Measurements from ENCODE around the gene PKNOX2.

PKNOX2 gene, protein sequence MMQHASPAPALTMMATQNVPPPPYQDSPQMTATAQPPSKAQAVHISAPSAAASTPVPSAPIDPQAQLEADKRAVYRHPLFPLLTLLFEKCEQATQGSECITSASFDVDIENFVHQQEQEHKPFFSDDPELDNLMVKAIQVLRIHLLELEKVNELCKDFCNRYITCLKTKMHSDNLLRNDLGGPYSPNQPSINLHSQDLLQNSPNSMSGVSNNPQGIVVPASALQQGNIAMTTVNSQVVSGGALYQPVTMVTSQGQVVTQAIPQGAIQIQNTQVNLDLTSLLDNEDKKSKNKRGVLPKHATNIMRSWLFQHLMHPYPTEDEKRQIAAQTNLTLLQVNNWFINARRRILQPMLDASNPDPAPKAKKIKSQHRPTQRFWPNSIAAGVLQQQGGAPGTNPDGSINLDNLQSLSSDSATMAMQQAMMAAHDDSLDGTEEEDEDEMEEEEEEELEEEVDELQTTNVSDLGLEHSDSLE

DNA sequence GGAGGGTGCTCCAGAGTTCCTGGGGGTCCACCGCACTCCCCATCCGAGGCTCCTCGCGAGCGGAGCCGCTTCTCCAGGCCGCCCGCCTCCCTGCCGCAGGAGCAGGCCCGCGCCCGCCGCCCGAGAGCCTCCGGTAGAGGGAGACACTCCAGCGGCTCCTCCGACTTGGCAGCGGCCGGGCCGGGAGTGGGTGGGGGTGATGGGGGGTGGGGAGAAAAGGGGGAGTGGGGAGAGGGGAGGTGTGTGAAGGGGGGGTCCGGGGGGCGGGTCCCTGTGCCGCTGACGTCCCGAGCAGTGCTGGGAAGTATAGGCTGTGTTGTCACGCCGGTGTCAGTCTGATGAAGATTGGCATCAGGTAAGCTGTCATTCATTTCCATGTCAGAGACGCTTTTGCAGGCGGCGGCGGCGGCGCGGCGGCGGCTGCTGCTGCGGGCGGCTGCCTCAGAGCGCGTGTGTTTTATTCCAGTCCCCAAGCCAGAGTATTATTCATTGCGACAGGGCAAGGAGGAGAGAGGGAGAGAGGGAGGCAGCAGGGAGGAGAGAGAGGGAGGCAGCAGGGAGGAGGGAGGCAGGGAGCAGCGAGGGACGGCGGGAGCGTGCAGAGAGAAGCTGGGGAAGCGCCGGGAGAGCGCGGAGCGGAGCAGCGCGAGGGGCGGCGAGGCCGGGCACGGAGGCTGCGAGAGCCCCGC is at the start of gene PKNOX2:
Gene PKNOX2 (plus strand): TSS at position 330 of the 689 bp plus-strand sequence. CDS start 186,555 bp downstream, outside the sequence.
- peak; percentile 71 for DNase-seq (ENCODE audit: low spot score)

DNA sequence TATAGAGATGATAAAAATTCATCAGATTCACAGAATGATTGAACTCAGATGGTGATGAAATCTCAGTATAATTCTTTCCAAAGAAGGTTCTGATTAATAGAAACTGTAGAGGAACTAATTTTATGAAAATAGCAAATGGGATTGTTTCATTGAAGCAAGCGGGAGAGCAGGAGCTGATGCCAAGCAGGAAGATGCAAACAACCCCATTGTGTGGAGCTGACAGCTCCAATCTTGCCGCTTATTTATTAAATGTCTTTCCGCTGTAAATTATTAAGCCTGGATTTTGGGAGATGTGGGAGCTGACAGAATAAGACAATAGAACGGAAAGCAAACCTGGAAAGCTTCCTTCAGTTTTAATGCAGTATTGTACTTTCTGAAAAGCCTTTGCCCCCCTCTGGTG is 47.1 kb upstream of the PKNOX2 start:
- no peak for DNase-seq (ENCODE audit: low spot score)

DNA sequence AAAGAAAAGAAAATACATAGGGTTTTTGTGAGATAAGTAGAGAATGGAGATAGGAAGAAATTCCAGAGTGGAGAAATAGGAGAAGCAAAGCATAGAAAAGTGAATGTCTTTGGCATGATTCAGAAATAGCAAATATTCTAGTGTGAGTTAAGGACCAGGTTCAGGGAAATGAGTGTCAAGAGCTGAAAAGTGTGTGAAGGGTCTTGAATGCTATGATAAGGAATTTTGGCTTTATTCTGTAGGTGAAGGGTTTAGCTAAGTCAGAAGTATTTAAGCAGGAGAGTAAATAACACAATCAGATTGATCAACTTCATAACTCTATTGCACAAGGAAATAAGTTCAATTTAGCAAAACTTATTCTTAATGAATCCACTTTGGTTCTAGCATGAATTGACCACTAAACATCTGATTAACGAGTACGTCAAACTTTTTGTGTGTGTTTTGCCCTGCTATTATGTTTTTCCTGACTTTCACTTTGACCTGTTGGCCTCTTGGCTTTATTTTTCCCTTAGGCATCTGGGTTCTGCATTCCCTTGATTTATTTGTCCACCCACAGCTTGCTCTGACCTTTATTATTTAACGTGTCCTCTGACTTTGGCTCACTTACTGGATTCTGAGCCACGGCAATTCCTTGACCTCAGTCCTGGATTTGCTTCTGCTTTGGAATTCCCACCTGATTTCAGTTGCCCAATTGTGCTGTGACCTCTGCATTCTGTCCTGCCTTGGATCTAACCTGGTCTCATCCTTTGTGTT is 41.2 kb upstream of the PKNOX2 start:
- no peak for DNase-seq (ENCODE audit: low spot score)

DNA sequence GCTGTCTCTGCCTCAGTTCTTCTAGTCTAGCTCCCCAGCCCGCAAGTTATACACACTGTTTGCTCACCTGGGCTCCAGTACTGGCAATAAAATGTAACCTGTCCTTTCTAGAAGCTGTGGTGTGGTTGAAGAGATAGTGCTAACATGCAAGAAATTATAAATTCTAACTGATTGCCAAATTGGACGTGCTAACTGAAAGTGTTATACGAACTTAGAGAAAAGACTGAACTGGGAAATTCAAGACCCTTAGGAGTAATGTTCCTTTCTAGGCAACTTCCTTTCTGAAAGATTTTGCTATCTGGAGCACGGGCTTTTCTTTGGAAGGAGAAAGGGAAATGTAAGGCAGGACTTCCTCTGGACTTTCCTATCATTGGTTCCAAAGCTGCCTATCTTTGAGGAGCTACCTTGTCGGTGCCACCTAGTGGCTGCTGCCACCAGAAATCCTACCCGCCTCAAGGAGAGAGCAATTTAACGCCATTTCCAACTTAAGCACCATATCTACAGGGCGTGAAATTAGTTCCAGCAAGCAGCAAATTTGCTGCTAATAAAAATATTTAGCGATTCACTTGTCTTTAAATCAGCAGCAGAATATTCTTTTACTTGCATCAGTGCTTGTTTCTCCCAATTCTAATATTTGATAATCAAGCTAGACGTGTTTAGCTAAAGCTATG is 40.5 kb upstream of the PKNOX2 start:
- DNase-seq (ENCODE audit: low spot score), result peak; percentile 61

DNA sequence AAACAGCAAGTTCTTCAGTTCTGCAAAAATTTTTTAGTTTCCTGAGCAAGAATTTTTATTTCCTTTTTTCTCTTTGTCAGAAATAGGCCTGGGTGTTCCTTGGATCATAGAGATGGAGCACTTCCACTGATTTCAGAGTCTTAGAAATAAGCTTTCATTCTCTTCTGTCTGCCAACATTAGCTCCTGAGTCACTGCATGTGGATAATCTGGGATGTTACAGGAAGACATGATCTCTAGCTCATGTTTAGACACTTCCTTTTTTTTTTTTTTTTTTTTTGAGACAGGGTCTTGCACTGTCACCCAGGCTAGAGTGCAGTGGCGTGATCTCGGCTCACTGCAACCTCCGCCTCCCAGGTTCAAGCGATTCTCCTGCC is 39.9 kb upstream of the PKNOX2 start:
- no peak for DNase-seq (ENCODE audit: low spot score)

DNA sequence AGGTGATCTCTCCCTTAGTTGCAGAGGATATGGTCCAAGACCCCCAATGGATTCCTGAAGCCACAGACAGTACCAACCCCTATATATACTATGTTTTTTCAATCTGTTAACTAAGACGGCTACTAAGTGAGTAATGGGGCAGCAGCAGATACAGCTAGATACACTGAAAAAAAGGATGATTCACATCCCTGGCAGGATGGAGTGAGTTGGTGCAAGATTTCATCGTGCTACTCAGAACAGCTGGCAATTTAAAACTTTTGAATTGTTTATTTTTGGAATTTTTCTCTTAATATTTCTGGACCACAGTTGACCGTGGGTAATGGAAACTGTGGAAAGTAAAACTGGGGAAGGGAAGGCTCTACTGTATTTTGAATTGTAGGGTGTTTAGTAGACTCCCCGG is 36.1 kb upstream of the PKNOX2 start:
- DNase-seq (ENCODE audit: low spot score), result no peak

DNA sequence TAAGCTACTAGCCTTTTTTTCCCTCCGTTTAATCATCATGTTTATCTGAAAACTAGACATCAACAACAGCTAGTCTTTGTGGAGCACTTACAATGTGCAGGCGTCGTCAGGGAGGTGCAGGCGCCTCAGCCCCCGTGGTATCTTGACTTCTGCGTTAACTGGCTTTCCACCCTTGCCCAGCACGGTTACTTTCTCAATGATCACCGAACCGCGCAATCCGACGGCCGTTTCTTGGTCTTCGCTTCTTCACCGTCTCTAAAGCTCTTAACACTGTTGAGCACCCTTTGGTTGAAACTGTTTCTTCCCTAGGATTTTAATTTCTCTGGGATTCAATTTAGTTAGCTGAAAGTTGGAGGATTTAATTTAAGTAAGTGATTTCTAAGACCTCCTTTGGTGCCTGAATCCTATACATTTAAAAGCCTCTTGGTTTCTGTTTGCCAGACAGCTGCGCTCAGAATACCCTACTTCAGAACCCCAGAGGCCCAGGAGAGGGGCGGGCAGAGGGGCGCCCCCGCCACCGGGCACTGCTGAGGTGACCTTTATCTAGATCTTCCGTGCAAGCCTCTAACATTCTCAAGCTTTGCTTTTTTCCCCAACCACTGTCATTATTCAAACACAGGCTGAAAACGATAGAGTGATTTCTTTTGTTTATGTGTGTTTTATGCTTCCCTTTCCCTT is 35.1 kb upstream of the PKNOX2 start:
- no peak for DNase-seq (ENCODE audit: low spot score)

DNA sequence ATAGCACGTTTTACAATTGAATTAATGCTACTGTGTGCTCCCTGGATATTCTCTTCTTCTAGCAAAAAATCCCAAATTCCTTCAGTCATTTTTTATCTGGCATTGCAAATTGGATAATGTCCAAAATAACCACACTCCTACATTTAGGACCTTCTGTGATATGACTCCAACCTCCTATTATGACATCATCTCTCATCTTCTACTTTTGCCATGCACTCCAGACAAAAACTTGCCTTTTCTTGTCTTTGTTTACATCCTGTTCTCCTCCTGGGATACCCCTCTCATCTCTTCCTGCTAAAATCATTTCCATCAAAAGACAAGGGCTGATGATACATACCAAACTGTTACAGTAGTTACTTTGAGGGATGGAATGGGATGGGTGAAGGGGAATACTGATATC is 32.5 kb upstream of the PKNOX2 start:
- no peak for DNase-seq (ENCODE audit: low spot score)

DNA sequence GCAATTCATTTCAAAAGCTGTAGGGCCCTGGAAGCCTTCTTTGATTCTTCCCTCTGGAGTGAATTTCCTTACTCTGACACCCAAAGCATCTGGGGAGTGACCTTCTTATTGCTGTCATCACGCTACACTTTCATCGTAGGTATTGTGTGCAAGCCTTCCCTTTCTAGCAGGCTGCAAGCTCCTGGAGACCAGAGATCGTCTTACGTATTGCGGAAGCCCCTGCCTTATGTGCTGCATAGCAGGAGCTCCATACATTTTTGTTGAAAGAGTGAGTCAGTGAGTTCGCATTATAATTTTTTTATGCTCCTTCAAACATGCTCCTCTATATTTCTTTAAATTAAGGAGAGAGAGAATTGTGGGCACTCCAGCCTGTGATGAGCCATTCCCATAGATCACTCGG is 32.0 kb upstream of the PKNOX2 start:
- no peak for DNase-seq (ENCODE audit: low spot score)

DNA sequence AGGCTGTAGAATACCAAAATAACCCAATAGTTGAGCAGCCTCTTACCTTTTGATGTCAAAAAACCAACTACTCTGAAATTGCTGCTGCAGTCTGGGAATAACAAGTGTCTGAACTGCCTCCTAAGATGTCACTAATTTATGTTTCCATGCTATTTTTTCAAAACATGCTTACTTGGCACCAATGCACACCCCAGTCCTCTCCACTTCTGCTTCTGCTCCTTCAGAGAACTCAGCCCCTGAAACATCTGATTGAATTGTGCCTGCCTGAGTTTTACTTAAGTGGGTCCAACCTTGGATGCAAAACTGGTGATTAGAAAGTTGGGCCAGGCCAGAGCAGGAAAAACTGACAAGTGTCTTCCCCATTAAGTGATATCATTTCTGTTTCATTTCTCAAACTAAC is 28.6 kb upstream of the PKNOX2 start:
- DNase-seq (ENCODE audit: low spot score), result no peak

DNA sequence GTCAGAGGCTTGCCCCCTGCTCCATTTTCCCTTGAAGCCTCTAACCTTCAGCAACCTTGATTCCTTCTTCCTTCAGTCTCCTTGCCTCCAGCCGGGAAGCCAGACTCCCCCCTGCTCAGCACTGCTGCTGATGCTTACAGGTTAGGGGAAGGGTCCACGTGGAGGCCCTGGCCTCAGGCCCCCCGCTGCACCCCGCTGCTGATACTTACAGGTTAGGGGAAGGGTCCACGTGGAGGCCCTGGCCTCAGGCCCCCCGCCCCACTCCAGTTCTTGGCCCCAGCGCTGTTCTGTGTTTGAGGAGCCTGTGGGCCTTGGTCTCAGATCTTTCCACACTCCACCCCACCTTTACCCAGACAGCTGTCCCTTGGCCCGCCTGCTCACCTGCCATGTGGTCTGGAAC is 25.6 kb upstream of the PKNOX2 start:
- no peak for DNase-seq (ENCODE audit: low spot score)

DNA sequence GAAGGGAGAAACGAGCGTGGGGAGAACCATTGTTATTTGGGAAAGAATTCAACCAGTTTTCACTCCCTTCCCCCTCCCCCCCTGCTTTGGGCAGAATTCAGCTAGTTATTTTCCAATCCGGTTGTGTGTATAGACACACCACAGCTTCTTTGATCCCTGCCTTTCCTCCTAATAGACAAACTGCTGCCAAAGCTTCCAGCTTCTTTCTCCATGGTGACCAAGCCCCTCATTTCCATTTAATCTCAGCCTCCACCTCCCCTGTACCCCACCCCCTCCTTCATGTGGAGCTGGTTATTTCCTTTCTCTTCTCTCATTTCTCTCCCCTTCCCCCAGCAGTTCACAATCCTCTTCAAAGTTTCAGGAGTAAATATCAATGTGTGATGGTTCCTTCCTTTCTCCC is 24.8 kb upstream of the PKNOX2 start:
- no peak for DNase-seq (ENCODE audit: low spot score)

DNA sequence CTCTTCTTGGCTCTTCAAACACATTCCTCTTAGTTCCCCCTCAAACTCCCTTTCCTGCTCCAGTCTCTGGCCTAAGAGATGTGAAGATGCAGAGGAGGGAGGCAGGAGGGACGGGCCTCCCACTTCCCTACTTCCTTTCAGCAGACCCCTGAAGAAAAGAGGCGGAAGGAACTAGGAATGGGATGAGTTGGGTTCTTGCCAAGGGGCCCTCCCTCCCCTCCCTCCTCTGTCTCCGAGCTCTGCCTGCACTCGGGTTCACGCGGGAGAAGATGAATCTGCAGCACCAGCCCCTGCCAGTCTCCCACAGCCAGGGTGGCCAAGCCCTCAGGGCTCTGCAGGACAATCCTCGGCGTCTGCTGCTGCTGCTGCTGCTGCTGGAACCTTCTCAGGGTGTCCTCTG is 24.3 kb upstream of the PKNOX2 start:
- DNase-seq (ENCODE audit: low spot score), result no peak

DNA sequence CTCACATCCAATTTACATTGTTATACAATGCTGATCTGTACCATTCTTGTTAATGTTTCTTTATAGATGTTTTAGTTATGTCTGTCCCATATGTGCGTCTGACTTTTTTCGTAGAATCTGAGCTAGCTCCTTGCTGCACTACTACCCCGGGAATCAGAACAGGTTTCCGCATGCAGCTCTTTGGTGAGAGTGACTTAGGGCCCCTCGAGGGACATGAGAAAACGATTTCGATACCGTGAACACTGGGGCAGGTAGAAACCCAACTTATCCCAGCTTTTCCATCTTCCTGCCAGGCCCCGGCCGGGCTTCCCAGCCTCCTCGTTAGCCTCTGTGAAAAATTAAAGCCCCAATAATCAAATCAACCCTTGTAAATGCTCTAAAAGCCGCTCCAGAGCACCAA is 23.4 kb upstream of the PKNOX2 start:
- no peak for DNase-seq (ENCODE audit: low spot score)

DNA sequence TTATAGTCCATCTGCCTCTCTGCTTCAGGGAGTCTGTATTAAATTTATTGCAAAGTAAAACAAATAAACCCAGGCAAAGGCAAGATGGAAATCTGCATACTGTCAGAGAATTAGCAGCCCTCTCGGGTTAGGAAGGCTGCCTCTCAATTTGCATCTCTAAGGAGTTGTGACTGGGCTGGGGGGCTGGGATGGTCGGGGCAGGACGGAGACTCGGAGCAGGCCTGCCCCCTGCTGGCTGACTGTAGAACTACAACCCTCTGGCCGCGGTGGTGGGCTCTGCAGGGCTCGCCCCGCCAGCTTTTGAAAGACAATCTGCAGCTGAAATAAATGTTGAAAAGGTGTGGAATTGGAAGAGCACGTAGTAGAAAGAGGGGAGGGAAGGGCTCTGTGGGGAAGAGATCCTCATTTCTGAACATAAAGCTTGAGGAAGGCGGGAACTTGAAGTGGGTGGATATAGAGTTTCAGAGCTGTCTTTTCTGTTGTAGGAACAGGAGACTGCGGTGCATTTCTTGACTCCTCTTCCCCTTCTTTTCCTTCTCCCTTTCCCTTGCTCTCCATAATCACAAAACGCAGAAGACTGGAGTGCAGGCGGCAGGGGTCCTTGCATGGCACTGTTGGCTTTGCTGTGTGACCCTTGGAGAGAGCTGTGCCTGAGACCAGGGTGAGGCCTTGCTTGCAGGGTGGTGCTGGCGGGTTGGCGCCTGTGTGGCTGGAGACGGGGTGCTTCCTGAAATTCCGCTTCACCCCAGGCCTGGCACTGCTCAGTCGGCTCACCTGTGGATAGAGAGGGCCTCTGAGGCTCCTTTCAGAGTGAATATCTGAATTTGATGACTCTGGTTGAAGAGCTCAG is 22.6 kb upstream of the PKNOX2 start:
- peak; percentile 4 for DNase-seq (ENCODE audit: low spot score)

DNA sequence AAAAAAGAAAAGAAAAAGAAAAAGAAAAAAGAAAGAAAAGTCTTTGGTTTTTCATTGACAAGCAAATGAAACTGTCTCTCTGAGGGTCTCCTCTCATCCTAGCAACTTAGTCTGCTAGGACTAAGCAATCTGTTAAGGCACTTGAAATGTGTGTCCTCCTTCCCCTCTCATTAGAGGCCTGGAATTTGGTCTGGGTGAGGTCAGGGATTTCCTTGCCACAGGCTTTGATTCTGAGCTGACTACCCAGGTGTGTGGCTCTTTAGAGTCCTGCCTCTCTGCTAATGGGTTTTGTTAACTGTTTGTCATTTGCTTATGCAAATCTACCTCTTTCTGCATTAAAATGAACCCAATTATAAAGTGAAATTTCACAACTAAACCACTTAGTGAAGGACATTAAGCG is 18.3 kb upstream of the PKNOX2 start:
- DNase-seq (ENCODE audit: low spot score), result no peak

DNA sequence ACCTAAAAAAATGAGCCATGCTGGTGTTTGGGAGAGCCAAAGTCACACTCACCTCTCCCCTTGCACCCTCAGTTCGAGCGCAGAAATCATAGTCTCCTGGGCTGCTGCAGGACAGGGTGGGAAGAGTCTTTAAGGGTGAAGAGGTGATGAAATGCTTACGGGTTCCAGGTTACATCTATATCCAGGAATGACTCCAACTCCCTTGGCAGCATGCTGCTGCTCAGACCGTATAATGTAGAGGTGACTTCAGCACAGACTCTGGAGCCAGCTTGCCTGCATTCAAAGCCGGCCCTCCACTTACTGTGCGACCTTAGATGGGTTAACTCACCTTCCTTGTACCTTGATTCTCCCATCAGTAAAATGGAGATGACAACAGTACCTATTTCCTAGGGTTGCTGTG is 17.3 kb upstream of the PKNOX2 start:
- no peak for DNase-seq (ENCODE audit: low spot score)

DNA sequence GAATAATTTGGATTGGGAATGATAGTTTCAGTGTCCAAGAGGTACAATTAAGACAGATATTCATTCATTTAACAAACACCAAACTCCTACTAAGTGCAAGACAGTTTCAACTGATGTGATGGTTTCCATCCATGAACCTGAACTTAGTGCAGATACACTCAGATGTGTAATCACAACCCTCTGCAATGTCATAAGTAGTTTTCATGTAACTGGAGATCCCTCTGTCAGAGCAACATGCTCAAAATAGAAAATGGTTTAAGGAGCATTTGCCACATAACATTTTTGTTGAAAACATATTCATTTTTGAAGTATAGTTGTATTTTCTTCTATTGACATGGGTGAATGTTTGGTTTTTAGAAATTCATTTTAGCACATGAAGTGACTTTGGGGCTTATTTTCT is 16.5 kb upstream of the PKNOX2 start:
- no peak for DNase-seq (ENCODE audit: low spot score)

DNA sequence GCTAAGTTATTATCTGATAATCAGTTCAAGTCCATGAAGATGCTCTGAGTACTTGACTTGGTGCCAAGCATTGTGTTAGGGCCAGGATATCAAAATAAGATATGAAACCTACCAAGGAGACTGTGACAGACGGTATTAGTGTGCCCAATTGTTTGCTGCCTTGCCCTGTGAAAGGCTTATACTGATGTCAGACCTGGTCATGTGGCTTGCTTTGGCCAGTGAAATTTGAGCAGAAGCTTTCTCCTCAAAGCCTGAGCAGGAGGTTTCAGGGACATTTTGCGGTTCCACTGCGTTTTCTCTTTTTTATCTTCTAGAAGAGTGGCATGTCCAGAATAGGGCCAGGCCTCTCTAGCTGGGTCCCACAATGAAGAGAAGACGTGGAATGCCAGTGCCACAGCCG is 15.8 kb upstream of the PKNOX2 start:
- no peak for DNase-seq (ENCODE audit: low spot score)

DNA sequence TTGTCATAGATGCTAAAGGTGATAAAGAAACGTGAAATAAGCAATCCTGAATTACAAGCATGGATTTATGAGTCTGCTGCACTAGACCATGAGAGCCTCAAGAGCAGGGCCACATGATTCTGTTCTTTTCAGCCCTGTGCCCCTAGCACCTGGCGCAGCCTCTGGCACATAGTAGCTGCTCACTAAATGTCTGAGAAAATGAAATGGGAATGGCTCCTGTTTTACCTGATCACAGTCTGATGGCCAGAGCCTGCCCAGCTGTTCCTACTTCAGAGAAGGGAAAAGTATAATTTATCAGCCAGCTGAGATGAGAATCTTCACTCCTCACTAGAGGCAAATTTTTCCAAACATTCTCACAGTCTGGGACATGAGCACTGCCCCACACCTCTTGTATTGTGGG is 10.7 kb upstream of the PKNOX2 start:
- no peak for DNase-seq (ENCODE audit: low spot score)
